NCI-H510A treated with DMSO at 0.1 percent for 48 hours (cell line): ENCODE measurements around the gene CHRDL1.

Experiments
- DNase-seq: peaks from one replicate; lab custom pipeline; 2025; lab: John Stamatoyannopoulos, UW

The CHRDL1 gene

DNA sequence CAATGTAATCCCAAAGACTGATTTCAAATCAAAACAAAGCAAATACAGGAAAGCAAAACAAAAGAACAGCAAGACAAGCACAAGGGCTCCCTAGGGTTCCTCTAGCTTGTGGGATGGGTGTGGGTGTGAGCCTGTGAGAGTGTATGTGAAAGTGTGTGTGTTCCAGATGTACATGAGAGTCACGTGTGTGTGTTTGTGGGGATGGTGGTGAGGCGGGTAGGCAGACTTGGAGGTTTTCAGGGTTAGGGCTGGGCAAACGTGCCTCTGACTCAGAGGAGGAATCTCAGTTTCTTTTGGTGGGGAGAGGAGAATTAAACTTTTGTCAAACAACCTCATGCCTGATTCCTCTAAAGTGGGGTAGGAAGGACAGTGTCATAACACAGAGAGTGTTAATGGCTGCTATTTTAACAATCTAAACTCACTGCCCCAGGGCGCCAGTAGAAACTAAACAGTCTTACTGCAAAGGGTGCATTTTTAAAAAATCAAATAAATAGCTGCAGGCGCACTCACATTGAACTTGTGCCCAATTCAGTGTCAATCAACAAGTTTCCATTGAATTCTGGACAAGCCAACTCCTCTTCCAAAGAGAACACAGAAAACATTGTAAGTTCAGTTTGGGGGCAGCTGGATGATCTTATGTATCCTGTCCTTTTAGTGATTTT is 51.8 kb downstream of the CHRDL1 start:
- no peak for DNase-seq

GRCh38 chrX:110741213-110741796 is 54.3 kb downstream of the CHRDL1 start:
- DNase-seq: no peak

- DNase-seq: no peak
Measured at GRCh38 chrX:110734894-110735541, 60.6 kb downstream of the CHRDL1 start.

DNA sequence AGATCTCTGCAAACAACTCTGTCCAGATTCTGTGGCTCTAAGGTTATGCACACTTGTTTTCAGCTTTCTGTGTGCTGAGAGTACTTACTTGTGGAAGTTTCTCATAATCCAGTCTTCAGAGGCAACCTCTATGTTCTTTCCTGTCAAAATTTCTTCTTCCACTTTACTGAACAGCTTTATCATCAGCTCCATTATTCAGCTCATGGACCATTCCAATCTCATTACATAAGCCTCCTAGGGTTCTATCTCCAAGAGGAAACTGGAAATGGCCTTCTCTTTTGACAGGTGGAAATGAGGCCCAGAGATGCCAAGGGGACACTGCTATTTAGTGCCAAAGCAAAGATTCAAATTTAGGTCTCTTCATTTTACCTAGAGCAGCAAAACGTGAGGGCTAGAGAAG is 61.3 kb downstream of the CHRDL1 start:
- no peak for DNase-seq

DNA sequence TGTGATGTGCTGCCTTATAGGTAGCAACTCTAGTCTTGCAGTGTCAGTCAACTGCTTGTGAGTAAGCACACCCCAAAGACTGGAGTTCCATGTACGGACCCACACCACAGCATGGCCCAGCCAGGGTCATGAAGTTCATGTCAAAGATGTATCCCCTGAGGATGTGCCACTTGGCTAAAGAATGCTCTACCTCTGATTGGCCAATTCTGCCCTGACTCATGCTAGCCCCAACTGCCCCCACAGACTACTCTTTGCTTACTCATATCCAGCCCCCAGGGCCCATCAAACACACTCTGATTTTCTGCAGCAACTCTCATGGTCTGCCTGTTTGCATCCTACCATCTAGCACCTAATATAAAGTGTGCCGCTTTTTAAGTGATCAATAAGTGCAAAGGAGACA is 62.5 kb downstream of the CHRDL1 start:
- DNase-seq: no peak

DNA sequence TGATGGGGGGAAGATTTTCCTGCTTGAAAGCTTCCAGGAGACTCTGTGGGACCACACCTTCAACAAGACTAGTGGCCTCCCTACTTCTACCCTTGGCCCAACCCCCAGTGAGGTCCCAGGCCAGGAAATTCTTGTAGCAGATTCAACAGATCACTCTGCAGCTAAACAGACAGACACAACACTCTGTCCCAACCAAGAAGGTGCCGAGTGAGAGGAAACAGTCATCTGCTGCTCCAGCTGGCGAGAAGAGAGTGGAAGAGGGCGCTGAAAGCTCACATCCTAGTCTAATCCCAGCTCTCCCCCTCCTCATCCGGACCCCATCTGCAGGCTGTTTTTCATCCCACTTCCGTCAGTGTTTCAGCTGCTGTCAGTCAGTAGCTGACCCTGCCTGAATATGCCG is 63.4 kb downstream of the CHRDL1 start:
- no peak for DNase-seq

- DNase-seq: no peak
Measured at GRCh38 chrX:110723844-110724243, 71.8 kb downstream of the CHRDL1 start.

DNA sequence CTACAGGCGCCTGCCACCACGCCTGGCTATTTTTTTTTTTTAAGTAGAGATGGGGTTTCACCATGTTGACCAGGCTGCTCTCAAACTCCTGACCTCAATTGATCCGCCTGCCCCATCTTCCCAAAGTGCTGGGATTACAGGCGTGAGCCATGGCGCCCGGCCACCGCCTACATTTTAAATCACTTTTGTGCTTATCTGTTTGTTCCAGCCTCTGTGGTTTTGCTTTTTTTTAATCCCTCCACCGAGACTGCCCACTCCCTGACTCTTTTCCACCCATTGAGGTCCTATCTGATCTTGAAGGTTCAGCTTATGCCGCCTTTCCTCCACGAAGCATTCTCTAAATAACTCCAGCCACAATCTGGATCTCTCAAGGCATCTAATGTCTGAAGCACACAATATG is 73.5 kb downstream of the CHRDL1 start:
- no peak for DNase-seq

DNA sequence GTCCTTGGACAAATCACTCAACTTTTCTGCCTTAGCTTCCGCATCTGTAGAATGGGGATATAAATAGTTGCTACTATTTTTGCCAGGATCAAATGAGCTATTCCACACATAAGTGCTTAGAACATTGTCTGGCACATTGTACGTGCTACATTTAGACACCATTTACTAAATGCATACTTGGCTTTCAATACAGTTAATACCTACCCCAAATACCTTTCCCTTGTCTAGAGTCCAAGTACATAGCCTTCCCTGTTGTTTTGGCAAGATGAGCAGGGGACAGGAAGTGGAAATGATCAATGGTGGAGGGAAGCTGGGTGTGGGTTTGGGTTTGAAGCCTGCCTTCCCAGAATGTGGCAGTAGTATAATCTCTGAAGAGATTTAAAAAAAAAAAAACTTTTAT is 82.0 kb downstream of the CHRDL1 start:
- no peak for DNase-seq

GRCh38 chrX:110706446-110706845 is 89.2 kb downstream of the CHRDL1 start:
- DNase-seq: no peak

DNA sequence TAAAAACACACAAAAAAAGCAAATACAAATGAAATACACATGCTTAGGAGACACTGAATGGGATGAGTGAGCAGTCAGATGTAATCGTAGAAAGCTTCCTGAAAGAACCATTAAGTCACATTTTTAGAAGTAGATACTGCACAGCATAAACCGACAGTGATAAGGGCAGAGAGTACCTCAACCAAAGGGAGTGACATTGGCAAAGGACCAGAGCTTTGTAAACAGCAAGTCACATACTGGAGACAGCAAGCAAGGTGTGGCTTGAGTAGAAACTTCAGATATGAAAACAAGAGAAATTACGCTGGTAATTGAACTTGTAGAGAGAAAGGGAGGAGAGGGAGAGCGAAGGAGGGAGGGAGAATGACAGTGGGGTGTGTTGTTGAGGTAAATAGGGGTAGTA is 92.0 kb downstream of the CHRDL1 start:
- no peak for DNase-seq

- no peak for DNase-seq
Measured at GRCh38 chrX:110699109-110699508, 96.5 kb downstream of the CHRDL1 start.

GRCh38 chrX:110698696-110699095 is 96.9 kb downstream of the CHRDL1 start:
- no peak for DNase-seq

GRCh38 chrX:110692866-110693265 is 102.8 kb downstream of the CHRDL1 start:
- DNase-seq: no peak

DNA sequence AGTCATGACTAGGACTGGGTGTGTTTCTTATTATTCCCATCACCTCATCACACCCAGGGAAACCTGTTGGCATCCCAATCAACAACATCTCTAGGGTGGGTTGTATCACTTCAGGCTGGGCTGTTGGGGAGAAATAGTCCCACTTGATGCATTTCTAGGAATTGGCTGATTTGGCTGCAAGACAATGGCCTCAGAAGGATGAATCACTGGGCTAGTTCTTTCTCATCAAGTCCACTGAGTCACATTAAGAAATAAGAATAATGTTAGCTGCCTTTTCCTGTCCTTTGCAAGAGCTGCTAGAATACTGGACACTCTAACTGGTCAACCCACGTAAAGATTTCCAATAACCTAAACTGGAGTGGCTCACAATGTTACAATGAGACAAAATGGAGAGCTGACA is 104.2 kb downstream of the CHRDL1 start:
- DNase-seq: no peak

DNA sequence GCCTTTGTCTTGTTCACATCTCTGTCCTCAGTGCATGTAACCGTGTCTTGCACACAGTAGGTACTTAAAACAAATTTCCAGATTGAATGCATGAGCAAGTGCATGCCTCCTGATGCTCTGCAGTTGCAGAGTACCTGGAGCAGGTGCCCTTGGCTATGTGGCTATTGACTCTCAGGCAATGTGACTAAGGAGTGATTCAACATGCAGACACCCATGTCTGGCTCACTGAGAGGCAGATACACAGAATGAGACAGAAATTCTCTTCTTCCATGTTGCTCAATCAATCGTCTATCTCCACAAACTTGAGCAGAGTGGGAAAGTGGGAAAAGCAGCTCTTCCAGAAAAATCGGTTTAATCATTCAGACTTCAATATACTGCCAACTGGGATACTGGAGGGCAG is 111.0 kb downstream of the CHRDL1 start:
- no peak for DNase-seq

- no peak for DNase-seq
Measured at GRCh38 chrX:110683925-110684324, 111.7 kb downstream of the CHRDL1 start.

DNA sequence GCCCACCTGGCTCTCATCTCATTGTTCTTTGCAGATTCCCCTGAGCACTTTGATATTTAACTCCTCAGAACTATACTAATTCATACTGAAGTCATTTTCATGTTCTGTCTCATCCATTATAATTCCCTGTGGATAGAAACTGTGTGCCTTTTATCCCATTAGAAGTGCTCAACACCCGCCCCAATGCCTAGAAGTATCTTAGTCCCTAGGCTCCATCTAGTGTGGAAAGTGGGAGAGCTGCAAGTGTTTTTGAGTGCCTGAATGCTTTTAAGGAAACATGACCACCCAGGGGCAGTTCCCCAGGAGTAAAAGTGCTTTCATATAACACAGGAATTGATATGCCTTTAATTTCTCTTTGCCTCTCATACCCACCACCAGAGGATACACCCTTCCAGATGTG is 117.0 kb downstream of the CHRDL1 start:
- DNase-seq: no peak

GRCh38 chrX:110675886-110676285 is 119.7 kb downstream of the CHRDL1 start:
- no peak for DNase-seq

GRCh38 chrX:110671068-110671803 is 124.4 kb downstream of the CHRDL1 start:
- no peak for DNase-seq

DNA sequence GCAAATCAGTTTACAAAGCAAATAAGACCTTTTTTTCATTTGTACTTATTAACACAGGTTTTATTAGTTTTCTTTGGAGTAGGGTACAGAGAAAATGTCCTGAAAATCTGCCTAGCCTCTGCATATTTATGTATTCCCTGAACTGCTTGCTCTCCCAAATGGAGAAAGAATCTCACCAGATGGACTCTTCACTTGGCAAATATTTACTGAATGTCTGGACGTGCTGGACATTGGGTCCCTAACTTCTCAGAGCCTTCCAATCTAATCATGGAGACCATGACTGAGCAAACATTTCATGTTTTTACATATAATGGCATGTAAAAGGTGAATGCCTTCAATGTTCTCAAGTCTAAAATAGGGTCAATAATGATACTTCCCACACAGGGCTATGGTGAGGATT is 126.0 kb downstream of the CHRDL1 start:
- DNase-seq: no peak

DNA sequence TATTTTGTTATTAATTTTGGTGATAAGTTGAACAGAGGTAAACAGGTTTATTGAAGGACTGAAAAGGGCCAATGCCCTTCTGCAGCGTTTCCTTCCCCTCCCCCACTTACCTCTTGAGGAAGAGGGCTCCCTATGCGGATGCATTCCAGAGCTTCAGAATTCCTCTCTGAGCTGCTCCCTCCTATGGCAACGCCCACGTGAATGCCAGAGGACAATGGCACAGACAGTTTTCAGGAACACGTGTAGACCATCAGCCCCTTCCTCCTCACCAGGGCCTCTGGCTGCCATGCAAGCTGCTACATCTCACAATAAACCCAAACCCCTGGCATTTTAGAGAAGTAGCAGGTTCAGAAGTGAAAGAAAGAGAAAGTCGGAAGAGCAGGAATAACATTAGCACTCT is 127.9 kb downstream of the CHRDL1 start:
- DNase-seq: no peak
